Glutamatergic neuron (in vitro differentiated cells): ENCODE results near the gene SAMD5. TPM values are rescaled to one million over a fixed set of nuclear protein-coding genes. Genes with fewer than 3 reads are reported as not detected.

Experiments used
- DNase-seq: peaks from one replicate; pipeline ENCODE4 v3.0.0; 2022
- H3K27ac Mint-ChIP-seq: one replicate; pipeline ENCODE4 v1.8.0; 2020; ENCODE audit warnings: mild to moderate bottlenecking, mixed read lengths, inconsistent platforms; ENCODE audit not compliant: unreplicated experiment
- H3K27me3 Mint-ChIP-seq: one replicate; pipeline ENCODE4 v1.8.0; 2020; ENCODE audit warnings: mild to moderate bottlenecking, moderate library complexity, mixed read lengths, inconsistent platforms; ENCODE audit not compliant: unreplicated experiment
- H3K36me3 Mint-ChIP-seq: one replicate; pipeline ENCODE4 v1.8.0; 2020; ENCODE audit warnings: mild to moderate bottlenecking, mixed read lengths, inconsistent platforms; ENCODE audit not compliant: unreplicated experiment
- H3K4me1 Mint-ChIP-seq: one replicate; pipeline ENCODE4 v1.8.0; 2020; ENCODE audit warnings: mild to moderate bottlenecking, low read depth, mixed read lengths, inconsistent platforms; ENCODE audit not compliant: unreplicated experiment
- H3K4me3 Mint-ChIP-seq: one replicate; pipeline ENCODE4 v1.8.0; 2020; ENCODE audit warnings: mild to moderate bottlenecking, mixed read lengths, inconsistent platforms; ENCODE audit not compliant: unreplicated experiment
- H3K9me3 Mint-ChIP-seq: one replicate; pipeline ENCODE4 v1.8.0; 2020; ENCODE audit warnings: mild to moderate bottlenecking, moderate library complexity, mixed read lengths, inconsistent platforms; ENCODE audit not compliant: unreplicated experiment
- total RNA-seq: library from RNA; stranded (reverse); fragmentation: NEBNext Ultra II Directional; extraction: Animal tissue kit (Norgen Biotek cat#: 25700); gene quantifications from one replicate; pipeline ENCODE4 v1.2.1, GENCODE V29; 2021; ENCODE audit not compliant: unreplicated experiment
- TF ChIP-seq, protein P1 (sequence below): fragments of 200-600 bp; sonication (generic); IDR thresholded peaks from one replicate; pipeline ENCODE4 v1.5.0; 2021; ENCODE audit not compliant: partially characterized antibody, unreplicated experiment

Gene SAMD5
- total RNA-seq, 1 donor from 2014 or later = 1.6 TPM

DNA sequence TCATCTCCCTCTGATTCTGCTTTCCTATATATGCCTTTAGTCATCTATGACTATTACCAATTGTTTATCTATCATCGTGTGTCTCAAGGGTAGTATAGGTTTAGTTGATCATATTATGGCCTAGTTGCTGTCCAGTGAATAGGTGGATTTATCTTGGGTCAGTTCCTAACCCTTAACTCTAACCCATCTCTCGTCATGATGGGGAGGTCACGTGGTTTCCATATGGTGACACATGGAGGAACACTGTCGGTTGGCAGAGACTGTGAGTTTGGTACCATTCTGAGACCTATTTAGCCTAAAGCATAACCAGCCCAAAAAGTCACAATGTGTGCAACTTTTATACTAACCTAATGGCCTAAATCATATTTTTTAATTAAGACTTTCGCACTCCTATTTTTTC is 103.5 kb downstream of the SAMD5 start:
- TF ChIP-seq, protein P1, sequence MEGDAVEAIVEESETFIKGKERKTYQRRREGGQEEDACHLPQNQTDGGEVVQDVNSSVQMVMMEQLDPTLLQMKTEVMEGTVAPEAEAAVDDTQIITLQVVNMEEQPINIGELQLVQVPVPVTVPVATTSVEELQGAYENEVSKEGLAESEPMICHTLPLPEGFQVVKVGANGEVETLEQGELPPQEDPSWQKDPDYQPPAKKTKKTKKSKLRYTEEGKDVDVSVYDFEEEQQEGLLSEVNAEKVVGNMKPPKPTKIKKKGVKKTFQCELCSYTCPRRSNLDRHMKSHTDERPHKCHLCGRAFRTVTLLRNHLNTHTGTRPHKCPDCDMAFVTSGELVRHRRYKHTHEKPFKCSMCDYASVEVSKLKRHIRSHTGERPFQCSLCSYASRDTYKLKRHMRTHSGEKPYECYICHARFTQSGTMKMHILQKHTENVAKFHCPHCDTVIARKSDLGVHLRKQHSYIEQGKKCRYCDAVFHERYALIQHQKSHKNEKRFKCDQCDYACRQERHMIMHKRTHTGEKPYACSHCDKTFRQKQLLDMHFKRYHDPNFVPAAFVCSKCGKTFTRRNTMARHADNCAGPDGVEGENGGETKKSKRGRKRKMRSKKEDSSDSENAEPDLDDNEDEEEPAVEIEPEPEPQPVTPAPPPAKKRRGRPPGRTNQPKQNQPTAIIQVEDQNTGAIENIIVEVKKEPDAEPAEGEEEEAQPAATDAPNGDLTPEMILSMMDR = no peak
- no peaks in the 10 kb centered on the region for H3K36me3 Mint-ChIP-seq
- no peaks in the 10 kb centered on the region for H3K27me3 Mint-ChIP-seq
- H3K4me1 Mint-ChIP-seq = no peaks in the 10 kb centered on the region
- no peak for DNase-seq
- peaks cover 3% of the 10 kb centered on the region for H3K9me3 Mint-ChIP-seq
- no peak overlapping the region for H3K4me3 Mint-ChIP-seq
- H3K27ac Mint-ChIP-seq = no peak overlapping the region

- no peaks in the 10 kb centered on the region for H3K4me1 Mint-ChIP-seq
- H3K4me3 Mint-ChIP-seq = no peak overlapping the region
- H3K27ac Mint-ChIP-seq = no peak overlapping the region
- TF ChIP-seq, protein P1 = no peak
- DNase-seq = no peak
- H3K9me3 Mint-ChIP-seq = peaks cover 3% of the 10 kb centered on the region
- H3K36me3 Mint-ChIP-seq = no peaks in the 10 kb centered on the region
- H3K27me3 Mint-ChIP-seq = no peaks in the 10 kb centered on the region
Measured at GRCh38 chr6:147614501-147614900, 106.0 kb downstream of the SAMD5 start.

DNA sequence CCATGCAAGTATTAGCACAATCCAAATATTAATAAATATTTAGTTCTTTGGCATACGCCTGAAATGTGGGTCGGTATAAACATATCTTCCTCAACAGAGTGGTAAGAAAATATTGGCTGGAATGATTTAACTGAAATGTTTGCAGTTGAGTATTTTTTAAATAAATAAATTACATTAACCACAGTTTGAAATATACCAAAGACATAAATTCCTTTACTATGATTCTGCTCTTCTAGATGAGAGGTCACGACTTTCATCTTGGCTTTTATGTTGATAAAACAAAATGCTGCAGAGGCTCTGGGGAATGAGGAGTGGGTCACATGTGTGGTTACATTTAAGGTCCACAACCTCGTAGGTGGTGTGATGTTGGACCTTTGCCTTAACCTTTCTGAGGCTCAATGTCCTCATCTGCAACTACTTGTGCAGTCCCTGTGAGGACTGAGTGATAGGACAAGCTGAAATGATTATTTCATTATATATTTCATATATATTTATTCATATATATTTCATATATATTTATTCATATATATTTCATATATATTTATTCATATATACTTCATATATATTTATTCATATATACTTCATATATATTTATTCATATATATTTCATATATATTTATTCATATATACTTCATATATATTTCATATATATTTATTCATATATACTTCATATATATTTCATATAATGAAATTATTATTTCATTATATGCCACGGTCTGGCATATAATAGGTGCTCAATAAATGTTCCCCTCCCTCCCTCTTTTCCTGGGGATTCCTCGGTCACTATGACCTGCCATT is 107.4 kb downstream of the SAMD5 start:
- DNase-seq = no peak
- Mint-ChIP-seq H3K4me1 (no peaks in the 10 kb centered on the region), H3K36me3 (no peaks in the 10 kb centered on the region), H3K9me3 (peaks cover 3% of the 10 kb centered on the region), H3K27ac (no peak overlapping the region), H3K4me3 (no peak overlapping the region), H3K27me3 (no peaks in the 10 kb centered on the region)
- TF ChIP-seq, protein P1 = no peak

- no peaks in the 10 kb centered on the region for H3K36me3 Mint-ChIP-seq
- no peak overlapping the region for H3K27ac Mint-ChIP-seq
- H3K4me3 Mint-ChIP-seq = no peak overlapping the region
- no peak for DNase-seq
- peaks cover 2% of the 10 kb centered on the region for H3K9me3 Mint-ChIP-seq
- H3K4me1 Mint-ChIP-seq = no peaks in the 10 kb centered on the region
- TF ChIP-seq, protein P1 = no peak
- H3K27me3 Mint-ChIP-seq = no peaks in the 10 kb centered on the region
Measured at GRCh38 chr6:147617366-147617765, 108.9 kb downstream of the SAMD5 start.

DNA sequence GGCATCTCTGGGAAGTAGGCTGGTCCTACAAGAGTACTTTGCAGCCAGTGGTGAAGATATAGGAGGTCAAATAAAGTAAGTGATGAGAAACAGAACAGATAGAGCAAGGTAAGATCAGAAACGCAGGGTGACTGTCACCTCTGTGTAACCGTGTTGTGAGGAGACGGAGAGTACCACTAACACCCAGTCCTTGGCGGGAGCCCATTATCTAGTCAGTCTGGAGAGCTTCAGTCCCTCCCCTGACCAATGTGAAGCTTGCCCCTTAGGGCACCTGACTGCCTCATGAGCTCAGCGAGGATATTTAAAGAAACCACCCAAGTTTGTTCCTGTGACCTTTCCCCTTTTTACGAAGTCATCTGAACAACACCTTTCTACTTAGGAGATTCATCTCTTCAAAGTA is 110.0 kb downstream of the SAMD5 start:
- TF ChIP-seq, protein P1 = no peak
- H3K36me3 Mint-ChIP-seq = no peaks in the 10 kb centered on the region
- no peaks in the 10 kb centered on the region for H3K9me3 Mint-ChIP-seq
- H3K4me3 Mint-ChIP-seq = no peak overlapping the region
- H3K4me1 Mint-ChIP-seq = no peaks in the 10 kb centered on the region
- DNase-seq = no peak
- H3K27ac Mint-ChIP-seq = no peak overlapping the region
- H3K27me3 Mint-ChIP-seq = no peaks in the 10 kb centered on the region
